Calu3 (cell line): Measurements from ENCODE around the gene TGM3. TPM values are rescaled to one million over a fixed set of nuclear protein-coding genes. Genes with fewer than 3 reads are reported as not detected.

Experiments used
- BruUV-seq: library from RNA; stranded (reverse); fragments of 400-500 nt; replicated peaks from 2 replicates; lab custom pipeline; 2021; lab: Mats Ljungman, UMichigan
- CTCF ChIA-PET: fragments of 300-600 bp; sonication (Branson Sonifier 250); formaldehyde crosslinking; loops from one replicate; lab custom pipeline; 2022; ENCODE audit warnings: antibody characterized with exemption; lab: Charles Lee
- DNase-seq: peaks from one replicate; pipeline ENCODE4 v3.0.0; 2022
- H3K27ac Mint-ChIP-seq: one replicate; pipeline ENCODE4 v1.8.0; 2022; ENCODE audit warnings: mixed read lengths; ENCODE audit not compliant: unreplicated experiment
- H3K27me3 Mint-ChIP-seq: one replicate; pipeline ENCODE4 v1.8.0; 2022; ENCODE audit warnings: mixed read lengths; ENCODE audit not compliant: unreplicated experiment
- H3K36me3 Mint-ChIP-seq: one replicate; pipeline ENCODE4 v1.8.0; 2022; ENCODE audit warnings: mild to moderate bottlenecking, moderate library complexity, mixed read lengths; ENCODE audit not compliant: insufficient read depth, unreplicated experiment
- H3K4me1 Mint-ChIP-seq: one replicate; pipeline ENCODE4 v1.8.0; 2022; ENCODE audit warnings: mild to moderate bottlenecking, low read depth, mixed read lengths; ENCODE audit not compliant: unreplicated experiment
- H3K4me3 Mint-ChIP-seq: one replicate; pipeline ENCODE4 v1.8.0; 2022; ENCODE audit warnings: mild to moderate bottlenecking, low read depth, moderate library complexity, mixed read lengths; ENCODE audit not compliant: unreplicated experiment
- H3K9me3 Mint-ChIP-seq: one replicate; pipeline ENCODE4 v1.8.0; 2022; ENCODE audit warnings: low read depth, mixed read lengths; ENCODE audit not compliant: unreplicated experiment
- CTCF ChIP-seq: fragments of 200-600 bp; IDR thresholded peaks from one replicate; pipeline ENCODE4 v1.8.0; 2022; ENCODE audit warnings: antibody characterized with exemption; ENCODE audit not compliant: unreplicated experiment
- intact Hi-C: fragments of 100-400 bp; cut with micrococcal nuclease; formaldehyde crosslinking; loops from one replicate; pipeline ENCODE4 v1.10.0; 2022; ENCODE audit not compliant: unreplicated experiment
- total RNA-seq: library from RNA; stranded (reverse); gene quantifications from 2 replicates; pipeline ENCODE4 v1.2.3, GENCODE V29; 2022

The TGM3 gene
- total RNA-seq, 1 experiment from 2014 or later: not detected

GRCh38 chr20:2326046-2326445 is 30.2 kb downstream of the TGM3 start:
- H3K4me3 Mint-ChIP-seq: no peak overlapping the region
- CTCF ChIA-PET: no interaction called here
- no peaks in the 10 kb centered on the region for H3K36me3 Mint-ChIP-seq
- intact Hi-C loops: no loop called here
- no peaks in the 10 kb centered on the region for H3K4me1 Mint-ChIP-seq
- H3K27me3 Mint-ChIP-seq: peaks cover 65% of the 10 kb centered on the region
- no peak for DNase-seq
- no TSS peak for BruUV-seq
- TF ChIP-seq CTCF: no peak
- H3K9me3 Mint-ChIP-seq: no peaks in the 10 kb centered on the region
- no peak overlapping the region for H3K27ac Mint-ChIP-seq

GRCh38 chr20:2327620-2328555 is 32.1 kb downstream of the TGM3 start:
- no peak overlapping the region for H3K4me3 Mint-ChIP-seq
- CTCF ChIA-PET: no interaction called here
- no peak for DNase-seq
- intact Hi-C loops: no loop called here
- H3K36me3 Mint-ChIP-seq: no peaks in the 10 kb centered on the region
- peaks cover 83% of the 10 kb centered on the region for H3K27me3 Mint-ChIP-seq
- BruUV-seq: no TSS peak
- H3K9me3 Mint-ChIP-seq: no peaks in the 10 kb centered on the region
- H3K4me1 Mint-ChIP-seq: no peaks in the 10 kb centered on the region
- H3K27ac Mint-ChIP-seq: no peak overlapping the region
- TF ChIP-seq CTCF: no peak

- Mint-ChIP-seq H3K4me3 (no peak overlapping the region), H3K9me3 (no peaks in the 10 kb centered on the region), H3K27me3 (peaks cover 81% of the 10 kb centered on the region), H3K4me1 (no peaks in the 10 kb centered on the region), H3K27ac (no peak overlapping the region), H3K36me3 (no peaks in the 10 kb centered on the region)
- CTCF ChIA-PET: interaction anchor here (1.1 kb wide), 1 partner anchor 22 kb away, joined by 3 read pairs; no protein-coding TSS in a partner anchor
- TF ChIP-seq CTCF: no peak
- no peak for DNase-seq
- intact Hi-C loops: no loop called here
- no TSS peak for BruUV-seq
Measured at GRCh38 chr20:2329286-2329685, 33.5 kb downstream of the TGM3 start.

GRCh38 chr20:2330090-2330695 is 34.4 kb downstream of the TGM3 start:
- BruUV-seq: no TSS peak
- CTCF ChIA-PET: interaction anchor here (1.1 kb wide), 1 partner anchor 21 kb away, joined by 3 read pairs; no protein-coding TSS in a partner anchor
- H3K27me3 Mint-ChIP-seq: peaks cover 76% of the 10 kb centered on the region

More at GRCh38 chr20:2330090-2330695, 34.4 kb downstream of the TGM3 start:
- TF ChIP-seq CTCF: no peak
- H3K4me1 Mint-ChIP-seq: no peaks in the 10 kb centered on the region
- DNase-seq: no peak
- H3K27ac Mint-ChIP-seq: no peak overlapping the region
- intact Hi-C loops: no loop called here
- no peaks in the 10 kb centered on the region for H3K36me3 Mint-ChIP-seq
- H3K4me3 Mint-ChIP-seq: no peak overlapping the region
- no peaks in the 10 kb centered on the region for H3K9me3 Mint-ChIP-seq
